ENCODE data around the gene SLC22A23.

- TF ChIP-seq, protein P1, sequence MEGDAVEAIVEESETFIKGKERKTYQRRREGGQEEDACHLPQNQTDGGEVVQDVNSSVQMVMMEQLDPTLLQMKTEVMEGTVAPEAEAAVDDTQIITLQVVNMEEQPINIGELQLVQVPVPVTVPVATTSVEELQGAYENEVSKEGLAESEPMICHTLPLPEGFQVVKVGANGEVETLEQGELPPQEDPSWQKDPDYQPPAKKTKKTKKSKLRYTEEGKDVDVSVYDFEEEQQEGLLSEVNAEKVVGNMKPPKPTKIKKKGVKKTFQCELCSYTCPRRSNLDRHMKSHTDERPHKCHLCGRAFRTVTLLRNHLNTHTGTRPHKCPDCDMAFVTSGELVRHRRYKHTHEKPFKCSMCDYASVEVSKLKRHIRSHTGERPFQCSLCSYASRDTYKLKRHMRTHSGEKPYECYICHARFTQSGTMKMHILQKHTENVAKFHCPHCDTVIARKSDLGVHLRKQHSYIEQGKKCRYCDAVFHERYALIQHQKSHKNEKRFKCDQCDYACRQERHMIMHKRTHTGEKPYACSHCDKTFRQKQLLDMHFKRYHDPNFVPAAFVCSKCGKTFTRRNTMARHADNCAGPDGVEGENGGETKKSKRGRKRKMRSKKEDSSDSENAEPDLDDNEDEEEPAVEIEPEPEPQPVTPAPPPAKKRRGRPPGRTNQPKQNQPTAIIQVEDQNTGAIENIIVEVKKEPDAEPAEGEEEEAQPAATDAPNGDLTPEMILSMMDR (conservative IDR thresholded peaks at IDR 0.05; ENCODE audit: low read depth, low read length) = no peak
- TF ChIP-seq POLR2A (IDR thresholded peaks at IDR 0.05; ENCODE audit: low read depth, low read length) (no peak), RAD21 (IDR thresholded peaks at IDR 0.05; ENCODE audit: low read length) (no peak), RCOR1 (IDR thresholded peaks at IDR 0.05; ENCODE audit: insufficient replicate concordance, low read length) (no peak), RFX5 (IDR thresholded peaks at IDR 0.05; ENCODE audit: low read depth, low read length) (no peak), CEBPB (IDR thresholded peaks at IDR 0.05; ENCODE audit: low read depth, low read length) (no peak), MAFK (IDR thresholded peaks at IDR 0.05; ENCODE audit: low read depth, low read length) (no peak), FOS (IDR thresholded peaks at IDR 0.05; ENCODE audit: low read depth, low read length) (no peak), NFE2L2 (IDR thresholded peaks at IDR 0.05; ENCODE audit: low read depth, low read length) (no peak), CHD1 (IDR thresholded peaks at IDR 0.05; ENCODE audit: low read depth, low read length) (no peak), MAZ (IDR thresholded peaks at IDR 0.05; ENCODE audit: borderline replicate concordance, low read depth, low read length) (no peak), MXI1 (IDR thresholded peaks at IDR 0.05; ENCODE audit: borderline replicate concordance, low read depth, low read length) (no peak)
- TF ChIP-seq, protein P2, sequence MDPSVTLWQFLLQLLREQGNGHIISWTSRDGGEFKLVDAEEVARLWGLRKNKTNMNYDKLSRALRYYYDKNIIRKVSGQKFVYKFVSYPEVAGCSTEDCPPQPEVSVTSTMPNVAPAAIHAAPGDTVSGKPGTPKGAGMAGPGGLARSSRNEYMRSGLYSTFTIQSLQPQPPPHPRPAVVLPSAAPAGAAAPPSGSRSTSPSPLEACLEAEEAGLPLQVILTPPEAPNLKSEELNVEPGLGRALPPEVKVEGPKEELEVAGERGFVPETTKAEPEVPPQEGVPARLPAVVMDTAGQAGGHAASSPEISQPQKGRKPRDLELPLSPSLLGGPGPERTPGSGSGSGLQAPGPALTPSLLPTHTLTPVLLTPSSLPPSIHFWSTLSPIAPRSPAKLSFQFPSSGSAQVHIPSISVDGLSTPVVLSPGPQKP (IDR thresholded peaks at IDR 0.05; ENCODE audit: borderline replicate concordance, low read depth, low read length) = no peak
These were observed 11.7 kb upstream of the SLC22A23 start for GRCh38 chr6:3468585-3468984.
